IMR-90 (cell line): ENCODE measurements around the gene PCP2. TPM values are rescaled to one million over a fixed set of nuclear protein-coding genes. Genes with fewer than 3 reads are reported as not detected.

ENCODE experiments used
- ATAC-seq: fragments of 200-7000 bp; cut with Tn5 transposase; 2 replicates; pipeline ENCODE4 v1.9.1; 2020; ENCODE audit warnings: low read depth, mild to moderate bottlenecking, moderate library complexity
- BruUV-seq: library from RNA; stranded (reverse); fragments of 400-500 nt; replicated peaks from 2 replicates; lab custom pipeline; 2021; lab: Mats Ljungman, UMichigan
- CTCF ChIA-PET: fragments of 300-600 bp; formaldehyde crosslinking; extraction: SDS; loops from one replicate; lab custom pipeline; 2021; ENCODE audit warnings: antibody characterized with exemption; lab: Yijun Ruan, JAX
- POLR2A ChIA-PET: fragments of 300-600 bp; sonication (Branson Sonifier 250); formaldehyde crosslinking; loops from one replicate; lab custom pipeline; 2022; ENCODE audit warnings: antibody characterized with exemption; ENCODE audit not compliant: unreplicated experiment; lab: Charles Lee
- DNase-seq: peaks from one replicate; pipeline ENCODE4 v3.0.0; 2013
- H2AFZ ChIP-seq: replicated peaks from 2 replicates; pipeline ENCODE3; 2013; ENCODE audit warnings: low read length, mild to moderate bottlenecking; ENCODE audit not compliant: poor library complexity
- H2AK5ac ChIP-seq: 2 replicates; pipeline ENCODE4 v1.6.1; 2013; ENCODE audit warnings: low read depth, low read length, inconsistent platforms
- H2AK9ac ChIP-seq: replicated peaks from 2 replicates; pipeline ENCODE3; 2013; ENCODE audit warnings: mild to moderate bottlenecking, low read depth, low read length, moderate library complexity; ENCODE audit not compliant: poor library complexity
- H2BK120ac ChIP-seq: 2 replicates; pipeline ENCODE4 v1.6.1; 2013; ENCODE audit warnings: low read depth, low read length, inconsistent platforms
- H2BK15ac ChIP-seq: 3 replicates; pipeline ENCODE4 v1.6.1; 2013; ENCODE audit warnings: low read depth, low read length, inconsistent platforms
- H2BK20ac ChIP-seq: 2 replicates; pipeline ENCODE4 v1.6.1; 2013; ENCODE audit warnings: low read depth, mild to moderate bottlenecking, inconsistent platforms, low read length, moderate library complexity
- H2BK5ac ChIP-seq: 2 replicates; pipeline ENCODE4 v1.6.1; 2013; ENCODE audit warnings: mild to moderate bottlenecking, low read depth, low read length, inconsistent platforms; ENCODE audit not compliant: poor library complexity, severe bottlenecking
- H3K14ac ChIP-seq: replicated peaks from 2 replicates; pipeline ENCODE4 v1.6.1; 2013; ENCODE audit warnings: low read depth, low read length, inconsistent platforms
- H3K18ac ChIP-seq: 2 replicates; pipeline ENCODE4 v1.6.1; 2013; ENCODE audit warnings: low read depth, low read length, control low read depth
- H3K23ac ChIP-seq: 2 replicates; pipeline ENCODE4 v1.6.1; 2013; ENCODE audit warnings: low read depth, low read length, inconsistent platforms
- H3K27ac ChIP-seq: 2 replicates; pipeline ENCODE4 v1.5.1; 2013; ENCODE audit warnings: mild to moderate bottlenecking, control low read depth, low read length; ENCODE audit not compliant: insufficient read depth
- H3K27me3 ChIP-seq: 2 replicates; pipeline ENCODE4 v1.6.1; 2013; ENCODE audit warnings: low read length; ENCODE audit not compliant: control insufficient read depth, insufficient read depth
- H3K36me3 ChIP-seq: 2 replicates; pipeline ENCODE4 v1.6.1; 2013; ENCODE audit warnings: low read length, mixed read lengths; ENCODE audit not compliant: control insufficient read depth, insufficient read depth
- H3K4ac ChIP-seq: 2 replicates; pipeline ENCODE4 v1.6.1; 2013; ENCODE audit warnings: low read depth, low read length, inconsistent platforms
- H3K4me1 ChIP-seq: 2 replicates; pipeline ENCODE4 v1.6.1; 2013; ENCODE audit warnings: low read length, mixed read lengths; ENCODE audit not compliant: control insufficient read depth, insufficient read depth
- H3K4me2 ChIP-seq: 2 replicates; pipeline ENCODE4 v1.6.1; 2013; ENCODE audit warnings: low read depth, mild to moderate bottlenecking, control low read depth, low read length, moderate library complexity
- H3K4me3 ChIP-seq: 2 replicates; pipeline ENCODE4 v1.5.1; 2013; ENCODE audit warnings: low read depth, mild to moderate bottlenecking, control low read depth, low read length, moderate library complexity; ENCODE audit not compliant: insufficient read depth
- H3K56ac ChIP-seq: 2 replicates; pipeline ENCODE4 v1.6.1; 2013; ENCODE audit warnings: low read length, inconsistent platforms; ENCODE audit not compliant: insufficient read depth; ENCODE audit errors: extremely low read depth
- H3K79me1 ChIP-seq, 2 experiments: 2 replicates each; pipeline ENCODE4 v1.6.1; 2013; ENCODE audit warnings: low read length in 2 of 2, inconsistent platforms in 1 of 2, low read depth in 1 of 2
- H3K9ac ChIP-seq: 2 replicates; pipeline ENCODE4 v1.6.1; 2013; ENCODE audit warnings: low read depth, low read length, control low read depth
- H3K9me1 ChIP-seq: 2 replicates; pipeline ENCODE4 v1.6.1; 2013; ENCODE audit warnings: low read length, inconsistent platforms; ENCODE audit not compliant: insufficient read depth
- H3K9me3 ChIP-seq: 2 replicates; pipeline ENCODE4 v1.6.1; 2013; ENCODE audit warnings: low read length; ENCODE audit not compliant: control insufficient read depth, insufficient read depth
- H4K20me1 ChIP-seq: 2 replicates; pipeline ENCODE4 v1.6.1; 2013; ENCODE audit warnings: low read length, inconsistent platforms; ENCODE audit not compliant: insufficient read depth
- H4K5ac ChIP-seq: 2 replicates; pipeline ENCODE4 v1.6.1; 2013; ENCODE audit warnings: mild to moderate bottlenecking, low read depth, low read length, control low read depth
- H4K8ac ChIP-seq, 2 experiments: 2 replicates each; pipeline ENCODE4 v1.6.1; 2013; ENCODE audit warnings: low read depth in 2 of 2, low read length in 2 of 2, control low read depth in 1 of 2, inconsistent platforms in 1 of 2
- H4K91ac ChIP-seq: 2 replicates; pipeline ENCODE4 v1.6.1; 2013; ENCODE audit warnings: low read depth, low read length, inconsistent platforms; ENCODE audit not compliant: insufficient read depth
- BHLHE40 ChIP-seq: fragments of 150-350 bp; IDR thresholded peaks from 2 replicates; pipeline ENCODE4 v1.6.1; 2016; ENCODE audit warnings: mild to moderate bottlenecking, low read depth, low read length
- CEBPB ChIP-seq: IDR thresholded peaks from 2 replicates; pipeline ENCODE4 v1.6.1; 2012; ENCODE audit warnings: low read depth, low read length, improper control_type of control experiment
- CHD1 ChIP-seq: IDR thresholded peaks from 2 replicates; pipeline ENCODE4 v1.6.1; 2012; ENCODE audit warnings: low read depth, low read length, improper control_type of control experiment
- FOS ChIP-seq: fragments of 150-350 bp; IDR thresholded peaks from 2 replicates; pipeline ENCODE4 v1.6.1; 2016; ENCODE audit warnings: low read depth, low read length
- MAFK ChIP-seq: IDR thresholded peaks from 2 replicates; pipeline ENCODE4 v1.6.1; 2012; ENCODE audit warnings: low read depth, low read length, improper control_type of control experiment
- MAZ ChIP-seq: IDR thresholded peaks from 2 replicates; pipeline ENCODE4 v1.6.1; 2012; ENCODE audit warnings: low read depth, mild to moderate bottlenecking, low read length, improper control_type of control experiment, moderate library complexity, borderline replicate concordance
- MXI1 ChIP-seq: IDR thresholded peaks from 2 replicates; pipeline ENCODE4 v1.6.1; 2012; ENCODE audit warnings: low read depth, mild to moderate bottlenecking, low read length, moderate library complexity, borderline replicate concordance
- NFE2L2 ChIP-seq: fragments of 150-350 bp; IDR thresholded peaks from 2 replicates; pipeline ENCODE4 v1.6.1; 2016; ENCODE audit warnings: low read depth, mild to moderate bottlenecking, low read length
- POLR2A ChIP-seq: IDR thresholded peaks from 2 replicates; pipeline ENCODE4 v1.6.1; 2012; ENCODE audit warnings: mild to moderate bottlenecking, low read depth, low read length
- RAD21 ChIP-seq: IDR thresholded peaks from 2 replicates; pipeline ENCODE4 v1.6.1; 2012; ENCODE audit warnings: low read length, improper control_type of control experiment
- RCOR1 ChIP-seq: IDR thresholded peaks from 2 replicates; pipeline ENCODE4 v1.6.1; 2012; ENCODE audit warnings: mild to moderate bottlenecking, low read length, improper control_type of control experiment; ENCODE audit not compliant: insufficient replicate concordance
- RFX5 ChIP-seq: IDR thresholded peaks from 2 replicates; pipeline ENCODE4 v1.8.0; 2012; ENCODE audit warnings: low read depth, mild to moderate bottlenecking, low read length, moderate library complexity
- SMC3 ChIP-seq: fragments of 150-350 bp; IDR thresholded peaks from 2 replicates; pipeline ENCODE4 v1.6.1; 2016; ENCODE audit warnings: low read depth, mild to moderate bottlenecking, antibody characterized with exemption, low read length, moderate library complexity
- WGBS, 2 experiments: methylation state at CpG; one replicate each; pipeline versions ENCODE4 v1.1.5 to v1.1.7; 2013; ENCODE audit warnings: missing lambda C conversion rate in 2 of 2; ENCODE audit not compliant: insufficient read length in 1 of 2; ENCODE audit errors: extremely low coverage in 2 of 2; 5-methylcytosine and 5-hydroxymethylcytosine counted together
- dilution Hi-C: fragments of 300-500 bp; cut with HindIII; formaldehyde crosslinking; loops from one replicate; pipeline ENCODE4 v1.14.3; 2018; ENCODE audit warnings: low sequenced_read_pairs; ENCODE audit not compliant: unreplicated experiment
- in situ Hi-C: fragments of 300-500 bp; cut with MboI; formaldehyde crosslinking; loops from 3 replicates; pipeline ENCODE4 v1.14.3; 2019; ENCODE audit warnings: low sequenced_read_pairs, inconsistent platforms, mixed read lengths
- intact Hi-C: fragments of 100-400 bp; cut with micrococcal nuclease; formaldehyde crosslinking; loops from 2 replicates; pipeline ENCODE4 v1.10.0; 2022
- polyA plus RNA-seq, 3 experiments: library from polyadenylated mRNA; depleted of rRNA; stranded (reverse); fragments of >200 nt; gene quantifications; 2 replicates each; pipeline ENCODE4 v1.2.3, GENCODE V29; 2012; ENCODE audit warnings: low replicate concordance in 1 of 3
- total RNA-seq: library from RNA; depleted of rRNA; stranded (reverse); fragments of >200 nt; gene quantifications from 2 replicates; pipeline ENCODE4 v1.2.3, GENCODE V29; 2012
- TF ChIP-seq, protein P1 (sequence below): fragments of 150-350 bp; IDR thresholded peaks from 2 replicates; pipeline ENCODE4 v1.6.1; 2017; ENCODE audit warnings: mild to moderate bottlenecking, antibody characterized with exemption, low read length, low read depth
- TF ChIP-seq, protein P2 (sequence below): conservative IDR thresholded peaks from 2 replicates; pipeline ENCODE4 v1.5.1; 2012; ENCODE audit warnings: mild to moderate bottlenecking, low read depth, low read length, improper control_type of control experiment
- TF ChIP-seq, protein P3 (sequence below): fragments of 150-350 bp; IDR thresholded peaks from 2 replicates; pipeline ENCODE4 v1.6.1; 2016; ENCODE audit warnings: low read depth, mild to moderate bottlenecking, low read length, moderate library complexity, borderline replicate concordance

PCP2 gene
- total and polyA plus RNA-seq, 2 of the 4 experiments (the other 2 are of a cell fraction): not detected

DNA sequence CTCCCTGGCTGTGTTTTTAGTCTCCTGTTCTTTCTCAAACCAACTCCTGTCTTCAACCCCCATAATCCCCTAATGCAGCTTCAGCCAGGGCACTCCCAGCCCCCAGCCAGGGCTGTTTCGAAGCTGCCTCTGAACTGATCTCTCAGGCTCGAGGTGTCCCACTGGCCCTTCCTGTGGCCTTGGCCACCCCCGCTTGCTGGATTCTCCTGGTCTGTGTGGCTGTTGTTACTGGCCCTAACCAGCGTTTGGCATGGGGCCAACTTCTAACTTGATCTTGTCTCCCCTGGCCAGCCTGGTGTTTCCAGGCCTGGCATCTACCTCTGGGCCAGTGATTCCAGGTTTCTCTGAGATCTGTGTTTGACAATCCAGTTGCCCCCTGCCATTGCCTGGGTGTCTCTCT is 15.2 kb downstream of the PCP2 start:
- Histone ChIP-seq H4K8ac (no peak overlapping the region), H2AK9ac (no peak overlapping the region), H4K20me1 (no peaks in the 10 kb centered on the region), H3K4ac (no peak overlapping the region), H3K23ac (no peak overlapping the region), H3K14ac (no peak overlapping the region), H3K4me1 (no peaks in the 10 kb centered on the region), H2BK20ac (no peak overlapping the region), H2BK15ac (no peak overlapping the region), H2AFZ (no peak overlapping the region), H3K36me3 (peaks cover 48% of the 10 kb centered on the region), H4K91ac (no peak overlapping the region), H3K9ac (no peak overlapping the region), H3K9me3 (no peaks in the 10 kb centered on the region), H3K9me1 (no peaks in the 10 kb centered on the region), H2AK5ac (no peak overlapping the region), H3K18ac (no peak overlapping the region), H3K4me2 (no peak overlapping the region), H3K56ac (no peak overlapping the region), H2BK120ac (no peak overlapping the region), H3K79me1 (no peaks in the 10 kb centered on the region), H3K4me3 (no peak overlapping the region), H3K27ac (no peak overlapping the region), H3K27me3 (no peaks in the 10 kb centered on the region), H2BK5ac (no peak overlapping the region), H4K5ac (no peak overlapping the region)
- in situ Hi-C loops (no loop called here), intact Hi-C loops (no loop called here), dilution Hi-C loops (no loop called here)
- CTCF ChIA-PET: no interaction called here
- WGBS, 2 experiments: 89% methylated on average over 3 of the region's 4 CpGs; no CpG with 5 or more reads in 1 of the 2 experiments
- TF ChIP-seq, protein P1, sequence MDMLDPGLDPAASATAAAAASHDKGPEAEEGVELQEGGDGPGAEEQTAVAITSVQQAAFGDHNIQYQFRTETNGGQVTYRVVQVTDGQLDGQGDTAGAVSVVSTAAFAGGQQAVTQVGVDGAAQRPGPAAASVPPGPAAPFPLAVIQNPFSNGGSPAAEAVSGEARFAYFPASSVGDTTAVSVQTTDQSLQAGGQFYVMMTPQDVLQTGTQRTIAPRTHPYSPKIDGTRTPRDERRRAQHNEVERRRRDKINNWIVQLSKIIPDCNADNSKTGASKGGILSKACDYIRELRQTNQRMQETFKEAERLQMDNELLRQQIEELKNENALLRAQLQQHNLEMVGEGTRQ: no peak
- TF ChIP-seq CHD1: no peak
- TF ChIP-seq, protein P2, sequence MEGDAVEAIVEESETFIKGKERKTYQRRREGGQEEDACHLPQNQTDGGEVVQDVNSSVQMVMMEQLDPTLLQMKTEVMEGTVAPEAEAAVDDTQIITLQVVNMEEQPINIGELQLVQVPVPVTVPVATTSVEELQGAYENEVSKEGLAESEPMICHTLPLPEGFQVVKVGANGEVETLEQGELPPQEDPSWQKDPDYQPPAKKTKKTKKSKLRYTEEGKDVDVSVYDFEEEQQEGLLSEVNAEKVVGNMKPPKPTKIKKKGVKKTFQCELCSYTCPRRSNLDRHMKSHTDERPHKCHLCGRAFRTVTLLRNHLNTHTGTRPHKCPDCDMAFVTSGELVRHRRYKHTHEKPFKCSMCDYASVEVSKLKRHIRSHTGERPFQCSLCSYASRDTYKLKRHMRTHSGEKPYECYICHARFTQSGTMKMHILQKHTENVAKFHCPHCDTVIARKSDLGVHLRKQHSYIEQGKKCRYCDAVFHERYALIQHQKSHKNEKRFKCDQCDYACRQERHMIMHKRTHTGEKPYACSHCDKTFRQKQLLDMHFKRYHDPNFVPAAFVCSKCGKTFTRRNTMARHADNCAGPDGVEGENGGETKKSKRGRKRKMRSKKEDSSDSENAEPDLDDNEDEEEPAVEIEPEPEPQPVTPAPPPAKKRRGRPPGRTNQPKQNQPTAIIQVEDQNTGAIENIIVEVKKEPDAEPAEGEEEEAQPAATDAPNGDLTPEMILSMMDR: no peak
- no peak for TF ChIP-seq RCOR1
- no peak for TF ChIP-seq FOS
- no peak for TF ChIP-seq MAFK
- TF ChIP-seq CEBPB: no peak
- TF ChIP-seq MXI1: no peak
- TF ChIP-seq MAZ: no peak
- TF ChIP-seq BHLHE40: no peak
- no peak for TF ChIP-seq RAD21
- TF ChIP-seq SMC3: no peak
- TF ChIP-seq, protein P3, sequence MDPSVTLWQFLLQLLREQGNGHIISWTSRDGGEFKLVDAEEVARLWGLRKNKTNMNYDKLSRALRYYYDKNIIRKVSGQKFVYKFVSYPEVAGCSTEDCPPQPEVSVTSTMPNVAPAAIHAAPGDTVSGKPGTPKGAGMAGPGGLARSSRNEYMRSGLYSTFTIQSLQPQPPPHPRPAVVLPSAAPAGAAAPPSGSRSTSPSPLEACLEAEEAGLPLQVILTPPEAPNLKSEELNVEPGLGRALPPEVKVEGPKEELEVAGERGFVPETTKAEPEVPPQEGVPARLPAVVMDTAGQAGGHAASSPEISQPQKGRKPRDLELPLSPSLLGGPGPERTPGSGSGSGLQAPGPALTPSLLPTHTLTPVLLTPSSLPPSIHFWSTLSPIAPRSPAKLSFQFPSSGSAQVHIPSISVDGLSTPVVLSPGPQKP: no peak
- no peak for TF ChIP-seq POLR2A
- TF ChIP-seq RFX5: no peak
- TF ChIP-seq NFE2L2: no peak
- POLR2A ChIA-PET: no interaction called here
- no TSS peak for BruUV-seq
- DNase-seq: no peak
- ATAC-seq: no peak
